Measurements from ENCODE around the gene KLRG1. TPM values are rescaled to one million over a fixed set of nuclear protein-coding genes. Genes with fewer than 3 reads are reported as not detected.

KLRG1 gene
- total RNA-seq, 2 donors from 2014 or later = 0.36 to 4.5 TPM

DNA sequence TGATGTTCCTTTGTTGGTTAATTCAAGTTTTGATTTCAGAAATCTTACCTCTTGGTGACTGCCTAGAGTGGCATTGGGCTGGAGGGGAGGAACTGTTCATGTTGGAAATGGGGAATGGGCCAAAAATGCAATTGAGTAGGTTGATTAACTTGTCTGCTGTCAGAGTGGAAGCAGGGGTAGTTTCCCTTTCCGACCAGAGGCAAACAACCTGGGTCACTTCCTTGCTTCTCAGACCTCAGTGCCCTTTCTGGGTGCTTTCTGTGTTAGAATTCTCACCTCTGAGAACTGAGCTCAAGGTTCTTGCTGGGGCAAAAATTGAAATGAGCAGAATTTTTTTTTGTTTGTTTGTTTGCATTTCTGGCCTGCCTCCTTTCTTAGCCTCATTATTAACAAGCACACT lies 37.6 kb upstream of the KLRG1 start:
- H3K27ac ChIP-seq = no peak overlapping the region
- TF ChIP-seq, protein P1, sequence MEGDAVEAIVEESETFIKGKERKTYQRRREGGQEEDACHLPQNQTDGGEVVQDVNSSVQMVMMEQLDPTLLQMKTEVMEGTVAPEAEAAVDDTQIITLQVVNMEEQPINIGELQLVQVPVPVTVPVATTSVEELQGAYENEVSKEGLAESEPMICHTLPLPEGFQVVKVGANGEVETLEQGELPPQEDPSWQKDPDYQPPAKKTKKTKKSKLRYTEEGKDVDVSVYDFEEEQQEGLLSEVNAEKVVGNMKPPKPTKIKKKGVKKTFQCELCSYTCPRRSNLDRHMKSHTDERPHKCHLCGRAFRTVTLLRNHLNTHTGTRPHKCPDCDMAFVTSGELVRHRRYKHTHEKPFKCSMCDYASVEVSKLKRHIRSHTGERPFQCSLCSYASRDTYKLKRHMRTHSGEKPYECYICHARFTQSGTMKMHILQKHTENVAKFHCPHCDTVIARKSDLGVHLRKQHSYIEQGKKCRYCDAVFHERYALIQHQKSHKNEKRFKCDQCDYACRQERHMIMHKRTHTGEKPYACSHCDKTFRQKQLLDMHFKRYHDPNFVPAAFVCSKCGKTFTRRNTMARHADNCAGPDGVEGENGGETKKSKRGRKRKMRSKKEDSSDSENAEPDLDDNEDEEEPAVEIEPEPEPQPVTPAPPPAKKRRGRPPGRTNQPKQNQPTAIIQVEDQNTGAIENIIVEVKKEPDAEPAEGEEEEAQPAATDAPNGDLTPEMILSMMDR (IDR thresholded peaks at IDR 0.05) = no peak
- TF ChIP-seq POLR2A (IDR thresholded peaks at IDR 0.05) (no peak), POLR2AphosphoS5 (IDR thresholded peaks at IDR 0.05) (no peak)
- no peak overlapping the region for H3K4me3 ChIP-seq
- H3K36me3 ChIP-seq = no peaks in the 10 kb centered on the region
- H3K27me3 ChIP-seq (replicated peaks; ENCODE audit: insufficient read depth) = no peaks in the 10 kb centered on the region
- no peak for DNase-seq (ENCODE audit: low spot score)
- no peaks in the 10 kb centered on the region for H3K9me3 ChIP-seq
- WGBS = 83% methylated on average over 1 of the region's 1 CpG
- intact Hi-C loops (cut with DNase I) = loop anchor here (5.0 to 10.0 kb wide), 2 partner anchors 44 to 83 kb away; no protein-coding TSS in a partner anchor
- H3K4me1 ChIP-seq (replicated peaks) = peaks cover 4% of the 10 kb centered on the region

DNA sequence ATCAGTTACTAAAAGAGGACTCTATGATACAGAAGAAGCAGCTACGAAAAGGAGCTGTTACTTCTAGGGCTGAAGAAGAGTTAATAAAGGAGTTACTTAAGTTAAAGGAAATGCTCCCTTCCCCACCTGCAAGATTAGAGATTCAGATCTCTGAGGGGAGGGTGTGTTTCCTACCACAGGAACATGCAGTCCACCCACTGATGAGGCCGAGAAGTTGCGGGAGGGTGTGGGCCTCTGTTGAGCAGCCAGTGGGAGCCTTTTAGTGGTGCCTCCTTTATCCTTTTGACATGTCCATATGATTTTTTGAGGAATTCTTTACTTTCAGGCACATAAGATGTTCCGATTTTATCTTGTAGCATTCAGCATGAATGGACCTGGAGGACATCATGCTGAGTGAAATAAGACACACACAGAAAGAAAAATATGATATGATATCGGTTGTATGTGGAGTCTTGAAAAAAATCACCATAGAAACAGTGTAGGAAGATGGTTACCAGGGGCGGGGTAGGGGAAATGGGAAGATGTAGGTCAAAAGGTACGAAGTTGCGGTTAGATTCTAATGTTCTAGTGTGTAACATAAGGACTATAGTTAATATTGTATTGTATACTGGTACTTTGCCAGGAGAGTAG lies 35.5 kb upstream of the KLRG1 start:
- TF ChIP-seq POLR2AphosphoS5 (IDR thresholded peaks at IDR 0.05) (no peak), POLR2A (IDR thresholded peaks at IDR 0.05) (no peak)
- TF ChIP-seq, protein P1 (IDR thresholded peaks at IDR 0.05) = no peak
- no peak overlapping the region for H3K4me3 ChIP-seq
- intact Hi-C loops (cut with DNase I) = loop anchor here (5.0 to 10.0 kb wide), 2 partner anchors 47 to 81 kb away; no protein-coding TSS in a partner anchor
- H3K27ac ChIP-seq = no peak overlapping the region
- 87% methylated on average over 8 of the region's 8 CpGs for WGBS
- H3K27me3 ChIP-seq (replicated peaks; ENCODE audit: insufficient read depth) = no peaks in the 10 kb centered on the region
- H3K36me3 ChIP-seq = no peaks in the 10 kb centered on the region
- no peak for DNase-seq (ENCODE audit: low spot score)
- H3K9me3 ChIP-seq = no peaks in the 10 kb centered on the region
- H3K4me1 ChIP-seq (replicated peaks) = no peaks in the 10 kb centered on the region

DNA sequence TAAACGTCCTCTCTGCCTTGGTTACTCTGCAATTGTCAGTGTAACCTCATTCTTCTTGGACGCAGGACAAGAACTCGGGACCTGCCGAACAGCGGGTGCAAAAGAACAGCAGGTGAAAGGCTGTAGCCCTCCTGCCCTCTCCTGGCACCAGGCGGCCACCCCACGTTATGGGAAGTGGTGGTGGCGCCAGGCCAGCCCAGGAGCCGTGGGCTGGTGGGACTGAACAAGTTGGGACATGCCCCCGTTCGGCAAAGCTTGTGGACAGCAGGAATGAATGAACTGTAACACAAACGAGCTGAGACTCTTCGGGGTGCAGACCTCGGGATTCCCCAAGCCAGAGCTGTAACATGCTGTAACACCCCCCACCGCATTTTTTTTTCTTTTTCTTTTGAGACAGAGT lies 33.3 kb upstream of the KLRG1 start:
- no peak for DNase-seq (ENCODE audit: low spot score)
- peaks cover 4% of the 10 kb centered on the region for H3K4me1 ChIP-seq (replicated peaks)
- H3K9me3 ChIP-seq = no peaks in the 10 kb centered on the region
- WGBS = 74% methylated on average over 15 of the region's 15 CpGs
- no peak overlapping the region for H3K27ac ChIP-seq
- no peaks in the 10 kb centered on the region for H3K27me3 ChIP-seq (replicated peaks; ENCODE audit: insufficient read depth)
- TF ChIP-seq POLR2A (IDR thresholded peaks at IDR 0.05) (no peak), POLR2AphosphoS5 (IDR thresholded peaks at IDR 0.05) (no peak)
- H3K36me3 ChIP-seq = no peaks in the 10 kb centered on the region
- intact Hi-C loops (cut with DNase I) = loop anchor here (10.0 kb wide), 1 partner anchor 79 kb away; no protein-coding TSS in a partner anchor
- H3K4me3 ChIP-seq = no peak overlapping the region

- Histone ChIP-seq H3K27ac (no peak overlapping the region), H3K27me3 (replicated peaks; ENCODE audit: insufficient read depth) (no peaks in the 10 kb centered on the region), H3K36me3 (no peaks in the 10 kb centered on the region), H3K4me3 (no peak overlapping the region), H3K4me1 (replicated peaks) (peaks cover 4% of the 10 kb centered on the region), H3K9me3 (no peaks in the 10 kb centered on the region)
- no peak for TF ChIP-seq POLR2AphosphoS5 (IDR thresholded peaks at IDR 0.05)
- TF ChIP-seq, protein P1 (IDR thresholded peaks at IDR 0.05) = no peak
- intact Hi-C loops (cut with DNase I) = loop anchor here (10.0 kb wide), 1 partner anchor 78 kb away; no protein-coding TSS in a partner anchor
- 76% methylated on average over 7 of the region's 7 CpGs for whole genome bisulfite sequencing
- DNase-seq (ENCODE audit: low spot score) = no peak
Observed at GRCh38 chr12:8956772-8957171, 32.6 kb upstream of the KLRG1 start.

- Histone ChIP-seq H3K36me3 (no peaks in the 10 kb centered on the region), H3K4me3 (no peak overlapping the region), H3K27ac (no peak overlapping the region), H3K9me3 (no peaks in the 10 kb centered on the region), H3K27me3 (replicated peaks; ENCODE audit: insufficient read depth) (no peaks in the 10 kb centered on the region), H3K4me1 (replicated peaks) (peaks cover 4% of the 10 kb centered on the region)
- DNase-seq (ENCODE audit: low spot score) = no peak
- intact Hi-C loops (cut with DNase I) = loop anchor here (10.0 kb wide), 1 partner anchor 77 kb away; no protein-coding TSS in a partner anchor
- WGBS = 27% methylated on average over 4 of the region's 4 CpGs
- TF ChIP-seq, protein P1 (IDR thresholded peaks at IDR 0.05) = no peak
- TF ChIP-seq POLR2A (IDR thresholded peaks at IDR 0.05) = no peak
- no peak for TF ChIP-seq POLR2AphosphoS5 (IDR thresholded peaks at IDR 0.05)
Observed at GRCh38 chr12:8957561-8957960, 31.8 kb upstream of the KLRG1 start.
